ENCODE measurements around the gene DDX27. TPM values are rescaled to one million over a fixed set of nuclear protein-coding genes. Genes with fewer than 3 reads are reported as not detected.

The DDX27 gene
- total RNA-seq, 4 donors from 2014 or later, result 22.3 to 32.5 (median 29.8) TPM

DNA sequence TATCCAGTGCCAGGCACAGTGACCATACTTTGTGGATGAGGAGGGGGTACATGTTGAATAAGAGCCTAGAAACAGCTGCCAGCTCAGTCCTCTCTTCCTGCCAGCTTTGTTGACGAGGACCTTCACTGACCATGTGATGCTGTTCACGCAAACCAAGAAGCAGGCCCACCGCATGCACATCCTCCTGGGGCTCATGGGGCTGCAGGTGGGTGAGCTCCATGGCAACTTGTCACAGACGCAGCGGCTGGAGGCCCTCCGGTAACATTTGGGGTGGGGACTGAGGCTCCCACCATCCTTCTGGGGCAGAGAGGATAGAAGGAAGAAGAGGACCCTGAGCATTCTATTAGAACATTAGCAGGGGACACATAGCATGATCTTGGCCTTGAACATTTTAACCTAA lies 15.6 kb downstream of the DDX27 start:
- no peaks in the 10 kb centered on the region for H3K9me3 ChIP-seq
- H3K27ac ChIP-seq, result no peak overlapping the region
- H3K4me1 ChIP-seq, result no peaks in the 10 kb centered on the region
- no peaks in the 10 kb centered on the region for H3K27me3 ChIP-seq
- ATAC-seq, result no peak
- TF ChIP-seq CTCF (IDR thresholded peaks at IDR 0.05) (no peak), POLR2A (IDR thresholded peaks at IDR 0.05) (no peak), POLR2AphosphoS5 (IDR thresholded peaks at IDR 0.05) (no peak), EP300 (IDR thresholded peaks at IDR 0.05) (no peak)
- no peak overlapping the region for H3K4me3 ChIP-seq
- peaks cover 0 to 99% of the 10 kb centered on the region in 2 donors for H3K36me3 ChIP-seq
- 92% methylated on average over 3 of the region's 6 CpGs; no CpG with 5 or more reads in 1 of the 2 donors for WGBS, 2 donors (ENCODE audit: low coverage in 1 of 2)

GRCh38 chr20:49236301-49236700 lies 17.1 kb downstream of the DDX27 start:
- Histone ChIP-seq H3K4me1 (no peaks in the 10 kb centered on the region), H3K4me3 (no peak overlapping the region), H3K27ac (no peak overlapping the region), H3K9me3 (no peaks in the 10 kb centered on the region), H3K27me3 (no peaks in the 10 kb centered on the region), H3K36me3 (peaks cover 0 to 99% of the 10 kb centered on the region in 2 donors)
- 76% methylated on average over 7 of the region's 9 CpGs; no CpG with 5 or more reads in 1 of the 2 donors for WGBS, 2 donors (ENCODE audit: low coverage in 1 of 2)
- no peak for ATAC-seq
- TF ChIP-seq POLR2AphosphoS5 (IDR thresholded peaks at IDR 0.05), result no peak
- TF ChIP-seq POLR2A (IDR thresholded peaks at IDR 0.05), result no peak
- TF ChIP-seq EP300 (IDR thresholded peaks at IDR 0.05), result no peak
- TF ChIP-seq CTCF (IDR thresholded peaks at IDR 0.05), result no peak

DNA sequence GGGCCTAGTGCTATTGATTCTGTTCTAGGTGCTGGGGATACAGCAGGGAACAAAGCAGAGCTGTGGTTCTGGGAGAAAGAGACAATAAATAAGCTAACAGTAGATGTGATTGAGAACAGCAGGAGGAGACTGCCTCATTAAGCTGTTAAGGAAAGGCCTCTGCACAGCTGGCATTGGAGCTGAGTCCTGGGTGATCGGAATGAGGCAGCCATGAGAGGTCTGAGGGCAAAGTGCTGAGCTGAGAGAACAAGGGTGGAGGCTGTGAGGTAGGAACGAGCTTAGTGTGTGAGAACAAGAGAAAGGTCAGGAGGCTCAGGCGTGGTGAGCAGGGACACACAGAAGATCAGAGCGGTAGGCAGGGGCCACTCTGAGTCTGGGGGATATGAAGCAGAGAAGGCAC lies 18.3 kb downstream of the DDX27 start:
- peaks cover 0 to 100% of the 10 kb centered on the region in 2 donors for H3K36me3 ChIP-seq

DNA sequence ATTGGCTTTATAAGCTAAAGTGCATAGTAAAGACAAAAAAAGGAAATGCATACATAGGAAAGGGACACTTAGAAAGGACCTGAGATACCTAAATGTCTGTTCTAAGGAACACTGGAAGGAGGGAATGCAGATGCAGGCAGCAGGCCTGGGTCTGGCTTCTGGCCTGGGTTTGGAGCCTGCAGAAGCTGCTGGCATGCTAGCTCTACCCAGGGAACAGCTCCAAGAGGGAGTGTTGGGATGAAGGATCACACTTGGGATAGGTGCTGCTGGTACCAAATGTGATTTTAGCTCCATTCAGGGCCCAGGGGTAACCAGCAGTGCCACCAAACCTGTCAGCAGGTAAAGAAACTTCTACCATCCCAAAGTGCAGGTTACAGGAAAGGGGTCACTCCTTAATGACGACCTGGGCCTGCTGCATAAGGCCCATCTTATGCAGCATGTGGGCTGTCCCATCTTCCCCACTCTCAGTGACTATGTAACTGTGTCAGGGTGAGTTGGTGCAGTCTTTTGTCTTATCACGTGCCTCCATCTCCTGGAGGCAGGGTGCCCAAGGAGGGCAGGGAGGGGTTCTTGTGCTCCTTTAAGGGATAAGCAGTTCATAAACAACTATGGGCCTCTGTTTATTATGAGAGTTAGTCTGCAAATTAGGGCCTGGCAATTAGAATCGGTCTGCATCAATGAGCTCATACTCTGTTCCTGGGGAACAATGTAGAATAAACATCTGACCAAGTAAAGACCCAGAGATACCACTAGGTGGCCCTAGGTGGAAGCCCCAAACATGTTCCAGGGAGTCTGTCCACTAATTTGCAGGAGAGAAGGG lies 26.9 kb downstream of the DDX27 start:
- WGBS, 2 donors (ENCODE audit: low coverage in 1 of 2), result 4 to 16% methylated on average over 2 to 3 of the region's 3 CpGs
- Histone ChIP-seq H3K4me1 (peaks cover 0 to 14% (median 7%) of the 10 kb centered on the region in 3 donors), H3K36me3 (peaks cover 5 to 98% of the 10 kb centered on the region in 2 donors), H3K27me3 (no peaks in the 10 kb centered on the region), H3K9me3 (no peaks in the 10 kb centered on the region), H3K4me3 (no peak overlapping the region), H3K27ac (peak overlapping the region in 3 of 4 donors; percentile 35 to 71 (median 44))
- TF ChIP-seq CTCF (IDR thresholded peaks at IDR 0.05) (peak in 3 of 4 experiments; percentile 61 to 69 (median 69)), POLR2A (IDR thresholded peaks at IDR 0.05) (no peak)
- peak; percentile 73 for ATAC-seq

More for the DNA sequence above, 18.3 kb downstream of the DDX27 start:
- 91 to 95% methylated on average over 4 of the region's 4 CpGs for WGBS, 2 donors (ENCODE audit: low coverage in 1 of 2)
- no peaks in the 10 kb centered on the region for H3K4me1 ChIP-seq
- H3K27ac ChIP-seq, result no peak overlapping the region
- TF ChIP-seq POLR2AphosphoS5 (IDR thresholded peaks at IDR 0.05), result no peak
- no peak for TF ChIP-seq CTCF (IDR thresholded peaks at IDR 0.05)
- no peak for TF ChIP-seq EP300 (IDR thresholded peaks at IDR 0.05)
- no peak for TF ChIP-seq POLR2A (IDR thresholded peaks at IDR 0.05)
- no peaks in the 10 kb centered on the region for H3K9me3 ChIP-seq
- H3K27me3 ChIP-seq, result no peaks in the 10 kb centered on the region
- no peak for ATAC-seq
- no peak overlapping the region for H3K4me3 ChIP-seq

Measured in gastroesophageal sphincter (tissue), 4 donors.